Measurements from ENCODE around the gene IQCM.

IQCM gene

GRCh38 chr4:149766135-149766534, 49.5 kb downstream of the IQCM start:
- DNase-seq, result no peak

GRCh38 chr4:149765630-149766029, 50.0 kb downstream of the IQCM start:
- DNase-seq, result no peak

- no peak for DNase-seq
These were observed 59.7 kb downstream of the IQCM start for GRCh38 chr4:149755969-149756368.

DNA sequence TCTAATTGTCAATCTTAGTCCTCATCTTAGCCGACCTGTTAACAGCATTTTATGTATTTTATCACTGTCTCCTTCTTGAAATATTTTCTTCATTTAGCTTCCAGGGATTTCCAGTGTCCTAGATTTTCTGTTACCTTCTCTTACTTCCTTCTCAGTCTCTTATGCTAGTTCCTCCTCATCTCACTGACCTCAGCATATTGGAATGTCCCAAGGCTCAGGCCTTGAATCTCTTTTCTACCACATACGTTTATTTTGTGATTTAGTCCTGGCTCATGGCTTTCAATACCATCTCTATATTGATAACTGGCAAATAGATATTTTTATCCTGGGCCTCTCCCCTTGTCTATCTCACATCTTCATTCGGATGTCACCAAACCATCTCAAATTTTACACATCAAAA, 61.1 kb downstream of the IQCM start:
- no peak for DNase-seq

GRCh38 chr4:149752729-149753128, 62.9 kb downstream of the IQCM start:
- DNase-seq, result no peak

DNA sequence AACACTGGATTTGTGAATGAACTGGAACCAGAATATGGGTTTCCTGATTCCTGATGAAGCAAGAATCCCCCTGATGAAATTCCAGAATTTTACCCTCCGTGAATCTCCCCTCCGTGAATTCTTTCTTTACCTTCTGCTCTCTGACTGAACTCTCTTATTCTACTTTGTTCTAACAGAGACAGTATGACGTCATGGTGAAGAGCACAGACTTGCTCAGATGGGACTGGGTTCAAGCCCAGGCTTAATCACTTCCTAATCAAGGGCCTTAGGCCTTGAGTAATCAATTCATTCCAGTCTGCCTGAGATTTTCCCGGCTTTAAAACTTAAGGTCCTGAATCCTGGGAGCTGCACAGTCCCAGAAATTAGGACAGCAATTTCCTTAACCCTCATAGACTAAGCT, 64.5 kb downstream of the IQCM start:
- DNase-seq, result no peak

DNA sequence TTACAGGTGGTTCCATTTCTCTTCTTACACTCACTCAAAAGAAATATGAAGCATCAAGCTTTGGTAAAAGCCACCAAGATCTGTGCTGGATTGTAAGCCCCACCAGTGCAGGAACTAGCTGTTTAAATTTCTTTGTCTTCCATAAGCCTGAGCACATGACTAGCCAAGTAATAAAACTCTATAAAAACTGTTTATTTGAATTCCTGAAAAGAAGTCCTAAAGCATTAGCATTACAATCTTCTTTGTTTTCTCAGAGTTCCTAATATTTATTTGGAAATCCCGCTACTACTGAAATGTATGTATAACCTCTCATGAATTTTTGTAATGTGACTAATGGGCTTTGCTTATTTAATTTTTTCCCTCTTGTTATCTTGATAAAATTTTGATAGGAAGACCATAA, 65.9 kb downstream of the IQCM start:
- DNase-seq, result no peak

GRCh38 chr4:149747646-149748045, 68.0 kb downstream of the IQCM start:
- DNase-seq, result no peak

DNA sequence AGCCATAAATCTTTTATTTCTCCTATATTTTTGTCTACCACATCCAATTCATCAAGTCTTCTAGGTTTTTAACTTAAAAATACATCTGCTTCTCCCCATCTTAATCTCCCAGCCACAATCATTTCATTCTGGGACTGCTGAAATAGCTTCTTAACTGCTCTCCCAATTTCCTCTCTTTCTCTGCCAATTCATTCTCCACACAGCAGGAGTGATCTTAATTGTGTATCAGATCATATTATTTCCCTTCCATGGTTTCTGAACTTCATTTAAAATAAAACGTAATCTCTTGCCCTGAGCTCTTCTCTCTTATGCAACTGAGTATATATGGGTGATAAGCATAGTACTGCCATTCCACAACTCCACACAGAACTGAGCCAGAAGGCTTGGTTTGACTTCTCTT, 69.4 kb downstream of the IQCM start:
- no peak for DNase-seq

GRCh38 chr4:149741186-149741831, 74.3 kb downstream of the IQCM start:
- DNase-seq, result no peak

DNA sequence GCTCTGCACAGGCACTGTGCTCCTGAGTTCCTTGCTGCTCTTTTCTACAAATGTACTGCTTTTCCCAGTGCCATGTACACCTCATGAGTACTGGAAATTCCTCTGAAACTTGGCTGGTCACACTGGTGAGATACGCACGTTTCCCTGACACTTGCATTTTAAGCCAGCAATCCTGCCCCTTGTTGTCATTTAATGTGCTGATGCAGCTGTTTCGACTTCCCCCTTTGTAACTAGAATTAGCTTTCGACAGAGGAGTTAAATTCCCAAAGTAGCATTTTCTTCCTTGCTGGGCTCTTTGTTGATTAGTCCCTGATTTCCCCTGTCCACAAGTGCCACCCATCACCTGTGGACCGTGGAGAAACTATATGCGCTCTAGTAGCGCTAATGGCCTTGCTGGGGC, 77.5 kb downstream of the IQCM start:
- DNase-seq, result no peak

DNA sequence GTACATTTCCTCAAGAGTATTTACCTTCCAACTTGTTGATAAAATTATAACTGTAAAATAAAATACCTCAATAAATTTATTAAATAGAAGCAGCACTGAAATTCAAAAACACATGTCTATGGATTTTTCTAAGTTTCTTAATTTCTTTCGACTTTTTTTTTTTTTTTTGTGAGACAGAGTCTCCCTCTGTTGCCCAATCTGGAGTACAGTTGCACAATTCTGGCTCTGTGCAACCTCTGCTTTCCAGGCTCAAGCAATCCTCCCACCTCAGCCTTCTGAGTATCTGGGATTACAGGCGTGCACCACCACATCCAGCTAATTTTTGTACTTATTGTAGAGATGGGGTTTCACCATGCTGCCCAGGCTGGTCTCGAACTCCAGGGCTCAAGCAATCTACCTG, 79.8 kb downstream of the IQCM start:
- DNase-seq, result no peak

DNA sequence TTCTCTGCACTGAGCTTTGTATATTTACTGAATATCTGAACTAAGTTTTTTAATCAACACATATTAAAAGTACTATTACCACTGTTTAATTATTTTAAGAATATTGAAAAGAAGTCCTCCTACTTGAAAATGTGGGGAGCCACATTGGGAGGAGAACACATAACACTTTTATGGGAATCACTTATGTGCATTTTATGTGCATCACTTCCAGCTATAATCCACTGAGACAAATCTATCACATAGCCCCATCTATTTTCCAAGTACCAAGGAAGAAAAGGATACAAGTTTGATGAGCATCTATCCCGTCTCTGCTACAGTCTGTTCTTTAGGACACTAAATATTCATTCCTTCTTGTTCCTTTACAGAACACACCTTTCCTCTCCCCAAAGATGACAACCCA, 87.2 kb downstream of the IQCM start:
- DNase-seq, result no peak

GRCh38 chr4:149727663-149728062, 88.0 kb downstream of the IQCM start:
- no peak for DNase-seq

- DNase-seq, result no peak
These were observed 92.6 kb downstream of the IQCM start for GRCh38 chr4:149723065-149723464.

DNA sequence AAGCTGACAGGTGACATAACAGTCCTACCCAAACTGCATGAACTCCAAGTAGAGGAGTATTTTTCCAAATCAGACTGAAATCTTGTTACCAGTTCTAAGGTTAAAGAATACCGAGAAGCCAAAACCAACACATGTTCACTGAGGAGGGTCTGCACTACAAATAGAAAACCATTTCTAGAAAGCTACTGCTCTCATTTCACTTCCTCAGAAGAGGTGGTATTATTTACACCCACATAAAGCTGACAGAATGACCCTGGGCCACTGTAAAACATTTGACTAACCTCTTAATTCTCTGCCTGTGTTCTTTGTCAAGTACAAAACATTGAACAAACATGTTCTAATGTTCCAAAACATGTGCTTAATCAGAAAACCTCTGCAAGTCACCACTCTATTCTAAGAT, 95.8 kb downstream of the IQCM start:
- DNase-seq, result no peak

GRCh38 chr4:149719357-149719756, 96.3 kb downstream of the IQCM start:
- DNase-seq, result no peak

DNA sequence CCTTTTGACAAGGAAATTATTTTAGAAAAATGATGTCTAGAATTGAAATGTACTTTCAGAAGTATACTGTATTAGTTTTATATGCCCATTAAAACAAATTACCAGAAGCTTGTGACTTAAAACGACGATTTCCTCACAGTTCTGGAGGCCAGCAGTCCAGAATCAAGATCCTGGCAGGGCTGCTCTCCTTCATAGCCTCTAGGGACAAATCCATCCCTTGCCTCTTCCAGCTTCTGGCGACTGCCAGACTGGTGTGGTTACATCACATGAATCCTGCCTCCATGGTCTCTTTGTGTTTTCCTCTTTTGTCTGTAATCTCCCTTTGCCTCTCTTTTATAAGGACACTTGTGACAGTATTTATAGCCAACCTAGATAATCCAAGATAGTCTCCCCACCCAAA, 97.1 kb downstream of the IQCM start:
- DNase-seq, result no peak

GRCh38 chr4:149716728-149717127, 98.9 kb downstream of the IQCM start:
- no peak for DNase-seq

DNA sequence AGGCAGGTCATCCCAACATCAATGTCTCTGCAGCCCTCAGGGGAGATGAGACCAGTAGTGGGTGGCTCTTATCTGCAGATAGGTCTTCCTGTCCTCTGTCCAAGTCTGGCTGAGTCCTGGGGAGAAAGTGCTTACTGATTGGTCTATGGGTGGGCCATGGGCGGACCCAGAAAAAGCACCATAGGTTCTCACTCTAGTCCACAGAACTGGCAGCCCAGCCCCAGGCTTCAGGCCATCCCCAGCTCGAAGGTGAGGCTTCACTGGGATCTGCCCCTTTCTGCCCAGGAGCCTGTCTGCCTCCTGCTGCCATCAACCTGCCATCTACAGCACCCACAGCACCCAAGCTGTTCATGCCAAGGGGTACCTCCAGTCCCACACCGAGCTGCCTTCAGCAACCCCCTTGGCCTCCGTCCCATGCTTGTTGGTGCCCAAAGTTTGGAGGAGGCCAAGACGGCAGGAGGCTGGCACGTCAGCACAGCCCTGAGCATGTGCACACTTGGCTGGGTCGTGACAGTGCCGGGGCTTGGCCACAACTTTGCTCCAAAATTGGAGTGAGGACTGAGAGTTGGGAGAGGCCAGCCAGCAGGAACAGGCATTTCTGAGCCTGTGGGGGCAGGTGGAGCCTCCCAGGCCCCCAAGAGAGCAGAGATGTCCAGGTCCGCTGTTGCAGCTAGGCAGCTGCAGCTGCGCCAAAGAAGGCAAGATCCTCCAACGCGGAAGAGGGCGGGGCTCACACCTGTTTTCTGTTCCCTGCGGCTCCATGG, 99.6 kb downstream of the IQCM start:
- DNase-seq, result no peak

GRCh38 chr4:149713031-149713430, 102.6 kb downstream of the IQCM start:
- no peak for DNase-seq

GRCh38 chr4:149711593-149712365, 103.9 kb downstream of the IQCM start:
- no peak for DNase-seq

DNA sequence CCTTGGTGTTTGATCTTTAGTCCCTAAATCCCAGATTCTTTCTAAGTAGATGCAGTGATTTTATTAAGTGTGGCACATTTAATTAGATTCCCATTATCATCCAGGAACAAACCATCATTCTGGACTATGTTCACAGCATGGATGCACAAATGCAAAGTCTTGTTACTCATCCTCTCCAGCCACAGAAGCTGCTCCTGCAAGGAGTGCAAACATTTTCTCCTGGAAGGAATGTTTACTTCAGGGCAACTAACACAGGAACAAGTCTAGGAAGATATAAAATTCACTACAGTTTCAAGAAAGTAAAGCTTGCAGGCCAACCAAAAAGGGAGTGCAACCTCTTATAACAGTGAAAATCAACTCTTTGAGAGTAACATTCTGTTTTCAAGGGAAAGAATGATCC, 106.0 kb downstream of the IQCM start:
- no peak for DNase-seq

GRCh38 chr4:149708513-149709130, 107.0 kb downstream of the IQCM start:
- DNase-seq, result no peak
